ENCODE measurements around the gene IRAK1BP1.
A peak's percentile ranks its signal among the peaks of the same experiment; 100 is the strongest.
"Not testable (repeated sequence)": the region's sequence is repeated elsewhere in the genome, so short reads cannot be mapped to it uniquely, and the experiment has no call there.

IRAK1BP1 gene

GRCh38 chr6:78896227-78896626 lies 28.9 kb downstream of the IRAK1BP1 start:
- no peak for DNase-seq

GRCh38 chr6:78908621-78909020 lies 41.3 kb downstream of the IRAK1BP1 start:
- no peak for DNase-seq

- DNase-seq: no peak
Measured at GRCh38 chr6:78909391-78909790, 42.0 kb downstream of the IRAK1BP1 start.

GRCh38 chr6:78910010-78910409 lies 42.7 kb downstream of the IRAK1BP1 start:
- DNase-seq: no peak

GRCh38 chr6:78910591-78911171 lies 43.3 kb downstream of the IRAK1BP1 start:
- peak; percentile 41 for DNase-seq

DNA sequence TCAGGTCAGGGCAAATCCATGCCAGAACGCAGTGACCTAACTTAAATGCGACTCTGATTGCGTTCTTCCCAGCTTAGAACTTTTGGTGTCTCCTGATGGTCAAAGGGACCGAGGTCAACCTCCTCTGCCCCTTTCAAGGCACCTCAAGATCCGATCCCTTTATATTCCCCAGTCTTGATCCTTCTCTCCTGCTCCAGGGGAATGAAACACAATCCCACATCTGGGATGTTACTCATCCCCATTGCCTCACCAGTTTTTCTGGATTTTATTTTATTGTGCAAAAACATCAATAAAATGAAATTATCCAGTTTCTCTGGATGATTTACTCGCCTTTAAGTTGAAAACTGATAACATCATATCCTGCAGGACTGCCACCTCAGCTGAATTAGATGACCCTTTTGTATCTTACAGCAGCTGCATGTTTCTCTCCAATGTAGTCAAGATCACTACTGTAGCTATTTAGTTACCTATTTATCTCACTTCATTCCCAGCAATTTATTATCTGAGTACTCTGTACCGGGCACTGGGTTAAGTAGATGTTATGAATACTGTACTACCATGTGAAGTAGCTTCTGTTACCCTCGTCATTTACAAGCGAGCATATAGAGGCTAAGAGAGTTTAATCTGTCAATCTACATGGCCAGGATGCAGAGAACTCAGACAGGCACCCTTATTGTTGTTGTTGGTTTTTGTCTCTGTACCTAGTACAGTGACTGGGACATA lies 44.0 kb downstream of the IRAK1BP1 start:
- DNase-seq: no peak

GRCh38 chr6:78916411-78916810 lies 49.1 kb downstream of the IRAK1BP1 start:
- no peak for DNase-seq

GRCh38 chr6:78917788-78918187 lies 50.4 kb downstream of the IRAK1BP1 start:
- no peak for DNase-seq

GRCh38 chr6:78921168-78921567 lies 53.8 kb downstream of the IRAK1BP1 start:
- not testable (repeated sequence) for DNase-seq

DNA sequence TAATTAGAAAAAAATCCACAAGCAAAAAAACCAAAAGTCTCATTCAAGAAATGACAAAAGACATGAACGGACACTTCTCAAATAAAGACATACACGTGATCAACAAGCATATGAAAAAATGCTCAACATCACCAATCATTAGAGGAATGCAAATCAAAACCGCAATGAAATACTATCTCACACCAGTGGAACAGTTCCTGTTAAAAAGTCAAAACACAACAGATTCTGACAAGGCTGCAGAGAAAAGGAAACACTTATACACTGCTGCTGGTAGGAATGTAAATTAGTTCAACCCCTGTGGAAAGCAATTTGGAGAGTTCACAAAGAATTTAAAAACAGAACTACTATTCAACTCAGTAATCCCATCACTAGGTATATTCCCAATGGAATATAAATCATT lies 58.0 kb downstream of the IRAK1BP1 start:
- DNase-seq: no peak

- DNase-seq: no peak
Measured at GRCh38 chr6:78935553-78935952, 68.2 kb downstream of the IRAK1BP1 start.

DNA sequence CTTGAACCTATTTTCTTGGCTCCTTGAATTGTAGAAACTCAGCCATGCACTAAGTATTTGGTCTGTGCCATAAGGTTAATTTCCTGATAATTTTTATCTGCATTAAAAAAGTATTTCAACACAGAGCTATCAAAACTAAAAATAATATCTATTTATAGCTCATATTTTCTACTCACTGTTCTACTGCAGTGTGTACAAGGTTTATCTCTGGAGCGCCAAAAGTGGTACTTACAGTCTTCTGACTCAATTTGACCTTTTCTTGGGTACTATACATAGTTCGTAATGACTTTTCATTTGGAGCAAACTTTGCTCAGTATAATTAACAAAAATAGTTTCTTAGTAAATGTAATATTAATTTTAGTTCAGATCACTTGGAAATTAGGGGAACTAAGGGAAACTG lies 69.2 kb downstream of the IRAK1BP1 start:
- no peak for DNase-seq

DNA sequence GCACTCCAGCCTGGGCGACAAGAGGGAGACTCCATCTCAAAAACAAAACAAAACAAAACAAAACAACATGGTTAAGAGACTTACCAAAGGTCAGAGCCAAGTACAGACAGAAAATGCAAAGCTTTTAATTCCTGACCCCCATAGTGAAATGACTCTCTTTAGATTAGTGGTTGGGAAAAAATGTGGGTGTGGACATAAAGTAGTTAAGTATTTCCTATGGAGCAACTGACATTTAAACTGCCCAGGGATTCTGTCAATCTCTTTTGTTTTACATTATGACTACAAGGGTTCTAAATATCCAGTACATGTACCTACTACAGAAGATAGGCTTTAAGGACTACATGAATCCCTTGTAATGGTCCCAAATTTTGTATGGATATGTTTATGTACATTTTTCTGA lies 75.1 kb downstream of the IRAK1BP1 start:
- no peak for DNase-seq

DNA sequence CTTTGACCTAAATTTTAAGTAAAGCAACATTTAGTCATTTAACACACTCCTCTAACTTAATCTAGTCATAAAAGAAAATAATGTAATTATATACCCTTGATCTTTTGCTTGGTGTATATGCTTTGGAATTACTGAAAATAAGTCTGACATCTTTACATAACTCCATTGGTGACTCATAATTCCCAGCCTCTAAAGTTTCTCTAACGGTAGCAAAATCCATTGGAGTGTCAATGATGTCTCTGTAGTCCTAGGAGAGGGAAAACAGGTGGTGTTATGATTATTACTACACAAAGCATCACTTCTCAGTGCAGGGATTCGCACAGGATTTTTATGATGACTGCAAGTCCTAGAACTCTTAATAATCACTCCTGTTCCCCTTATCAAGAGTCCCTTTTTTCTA lies 80.2 kb downstream of the IRAK1BP1 start:
- DNase-seq: no peak

- no peak for DNase-seq
Measured at GRCh38 chr6:78947962-78948361, 80.6 kb downstream of the IRAK1BP1 start.

GRCh38 chr6:78948785-78949184 lies 81.4 kb downstream of the IRAK1BP1 start:
- no peak for DNase-seq

DNA sequence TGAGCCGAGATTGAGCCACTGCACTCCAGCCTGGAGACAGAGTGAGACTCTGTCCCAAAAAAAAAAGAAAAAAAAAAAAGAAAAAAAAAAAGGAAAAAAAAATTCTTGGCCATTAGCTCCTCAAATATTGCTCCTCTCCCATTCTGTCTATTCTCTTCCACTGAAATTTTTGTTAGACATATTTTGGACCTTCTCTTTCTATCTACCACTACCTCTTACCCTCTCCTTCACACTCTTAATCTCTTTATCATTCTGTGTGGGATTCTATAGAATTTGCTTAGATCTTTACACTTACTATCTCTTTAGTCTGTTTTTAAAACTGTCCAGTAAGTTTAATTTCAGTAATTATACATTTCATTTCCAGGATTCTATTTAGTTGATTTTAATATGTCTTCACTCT lies 85.0 kb downstream of the IRAK1BP1 start:
- no peak for DNase-seq

All from stimulated activated CD8-positive, alpha-beta memory T cell treated with anti-CD3 and anti-CD28 coated beads, Interleukin-4, amount 100 ng/mL, for 48 hours (primary cell).